ENCODE measurements around the gene ZCCHC9.

DNA sequence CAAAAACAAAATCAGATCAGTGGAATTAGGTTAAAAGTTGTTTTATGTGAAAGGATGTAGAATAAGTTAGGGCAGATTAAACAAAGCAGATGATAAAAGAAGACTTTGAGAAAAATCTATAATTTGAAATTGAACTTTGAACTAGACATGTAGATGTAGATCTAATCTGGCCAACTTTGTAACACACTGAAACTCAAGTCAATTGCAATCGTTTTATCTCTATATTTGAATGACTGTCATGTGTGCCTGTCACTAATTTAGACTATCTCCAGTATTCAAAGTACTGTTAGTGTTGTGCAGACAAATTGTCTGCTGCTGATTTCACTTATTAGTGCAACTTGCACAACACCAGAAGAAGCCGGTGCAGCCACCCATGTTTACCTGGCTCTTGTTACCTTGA lies 52.7 kb downstream of the ZCCHC9 start:
- TF ChIP-seq, protein P1, sequence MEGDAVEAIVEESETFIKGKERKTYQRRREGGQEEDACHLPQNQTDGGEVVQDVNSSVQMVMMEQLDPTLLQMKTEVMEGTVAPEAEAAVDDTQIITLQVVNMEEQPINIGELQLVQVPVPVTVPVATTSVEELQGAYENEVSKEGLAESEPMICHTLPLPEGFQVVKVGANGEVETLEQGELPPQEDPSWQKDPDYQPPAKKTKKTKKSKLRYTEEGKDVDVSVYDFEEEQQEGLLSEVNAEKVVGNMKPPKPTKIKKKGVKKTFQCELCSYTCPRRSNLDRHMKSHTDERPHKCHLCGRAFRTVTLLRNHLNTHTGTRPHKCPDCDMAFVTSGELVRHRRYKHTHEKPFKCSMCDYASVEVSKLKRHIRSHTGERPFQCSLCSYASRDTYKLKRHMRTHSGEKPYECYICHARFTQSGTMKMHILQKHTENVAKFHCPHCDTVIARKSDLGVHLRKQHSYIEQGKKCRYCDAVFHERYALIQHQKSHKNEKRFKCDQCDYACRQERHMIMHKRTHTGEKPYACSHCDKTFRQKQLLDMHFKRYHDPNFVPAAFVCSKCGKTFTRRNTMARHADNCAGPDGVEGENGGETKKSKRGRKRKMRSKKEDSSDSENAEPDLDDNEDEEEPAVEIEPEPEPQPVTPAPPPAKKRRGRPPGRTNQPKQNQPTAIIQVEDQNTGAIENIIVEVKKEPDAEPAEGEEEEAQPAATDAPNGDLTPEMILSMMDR (IDR thresholded peaks at IDR 0.05): no peak
- no peak for TF ChIP-seq POLR2A (IDR thresholded peaks at IDR 0.05)
